Measurements from ENCODE around the gene NPC1L1.
A peak's percentile ranks its signal among the peaks of the same experiment; 100 is the strongest.

The NPC1L1 gene

DNA sequence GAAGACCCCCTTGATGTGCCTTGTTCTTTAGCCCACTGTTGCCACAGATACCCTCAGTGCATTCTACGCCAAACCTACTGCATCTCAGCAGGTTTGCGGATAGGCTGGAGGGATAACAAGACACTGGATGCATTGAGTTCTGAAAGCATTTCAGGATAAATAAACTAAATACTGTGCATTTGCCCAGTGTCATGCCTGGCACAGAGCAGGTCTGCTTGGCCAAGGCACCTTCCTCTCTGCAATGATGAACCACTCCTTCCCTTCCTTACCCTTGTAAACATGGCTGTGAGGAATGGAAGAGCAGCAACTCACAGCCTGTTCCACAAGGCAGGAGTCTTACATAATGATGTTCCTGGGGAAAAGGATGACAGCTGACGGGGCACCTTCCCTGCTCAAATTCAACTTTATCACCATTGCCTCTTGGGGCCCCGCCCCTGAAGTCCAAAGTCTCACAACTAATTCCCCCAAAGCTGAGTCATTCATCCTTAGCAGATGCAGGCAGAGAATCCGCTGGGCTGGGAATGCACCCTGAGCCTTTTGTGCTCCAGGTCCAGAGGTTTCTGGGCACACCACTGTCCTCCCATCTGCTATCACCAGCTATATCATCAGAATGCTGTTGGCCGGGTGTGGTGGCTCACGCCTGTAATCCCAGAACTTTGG is 21.0 kb upstream of the NPC1L1 start:
- H3K9me3 ChIP-seq (ENCODE audit: control insufficient read depth, insufficient read depth, low read depth, low read length), result no peaks in the 10 kb centered on the region
- no peak for TF ChIP-seq REPIN1 (tag by site-specific recombination; IDR thresholded peaks at IDR 0.05; ENCODE audit: low read depth)
- TF ChIP-seq ZNF76 (tag by site-specific recombination; IDR thresholded peaks at IDR 0.05; ENCODE audit: borderline replicate concordance, low read depth), result peak; percentile 30; the same call in 1 of the 2 replicates
- TF ChIP-seq ZNF677 (tag by site-specific recombination; IDR thresholded peaks at IDR 0.05), result no peak
- peak; percentile 66 for TF ChIP-seq ZBTB17 (tag by site-specific recombination; IDR thresholded peaks at IDR 0.05)
- TF ChIP-seq SP7 (tag by site-specific recombination; IDR thresholded peaks at IDR 0.05), result peak; percentile 53
- no peak for TF ChIP-seq PRDM1 (tag by site-specific recombination; IDR thresholded peaks at IDR 0.05)
- peak; percentile 88 for TF ChIP-seq ZNF10 (tag by site-specific recombination; IDR thresholded peaks at IDR 0.05)
- 0 out of 2 replicates have a peak, but pooled peaks have one; percentile 28 for TF ChIP-seq KLF1 (tag by site-specific recombination; IDR thresholded peaks at IDR 0.05)
- TF ChIP-seq, protein P1, sequence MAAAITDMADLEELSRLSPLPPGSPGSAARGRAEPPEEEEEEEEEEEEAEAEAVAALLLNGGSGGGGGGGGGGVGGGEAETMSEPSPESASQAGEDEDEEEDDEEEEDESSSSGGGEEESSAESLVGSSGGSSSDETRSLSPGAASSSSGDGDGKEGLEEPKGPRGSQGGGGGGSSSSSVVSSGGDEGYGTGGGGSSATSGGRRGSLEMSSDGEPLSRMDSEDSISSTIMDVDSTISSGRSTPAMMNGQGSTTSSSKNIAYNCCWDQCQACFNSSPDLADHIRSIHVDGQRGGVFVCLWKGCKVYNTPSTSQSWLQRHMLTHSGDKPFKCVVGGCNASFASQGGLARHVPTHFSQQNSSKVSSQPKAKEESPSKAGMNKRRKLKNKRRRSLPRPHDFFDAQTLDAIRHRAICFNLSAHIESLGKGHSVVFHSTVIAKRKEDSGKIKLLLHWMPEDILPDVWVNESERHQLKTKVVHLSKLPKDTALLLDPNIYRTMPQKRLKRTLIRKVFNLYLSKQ (tag by site-specific recombination; IDR thresholded peaks at IDR 0.05; ENCODE audit: borderline replicate concordance), result no peak
- TF ChIP-seq BCL6B (tag by site-specific recombination; IDR thresholded peaks at IDR 0.05), result no peak
- no peak overlapping the region for H3K27ac ChIP-seq (ENCODE audit: extremely low read depth, low read depth, low read length)
- ChIA-PET POLR2A (interaction anchor here (0.6 to 3.3 kb wide), 2 partner anchors 11 to 435 kb away, joined by 4 to 19 read pairs; partner anchors contain the start of gene DDX56), CTCF (interaction anchor here (1.3 kb wide), 1 partner anchor 321 kb away, joined by 3 read pairs; no protein-coding TSS in a partner anchor)
- H3K4me3 ChIP-seq (ENCODE audit: low read depth, low read length), result no peak overlapping the region
- no peaks in the 10 kb centered on the region; the same call in 1 of the 2 replicates for H3K4me1 ChIP-seq (ENCODE audit: control insufficient read depth, insufficient read depth, low read length)
- H3K36me3 ChIP-seq (ENCODE audit: control insufficient read depth in 2 of 2, insufficient read depth in 1 of 2, low read length in 2 of 2), result peaks cover 8 to 35% of the 10 kb centered on the region in 2 experiments; a peak in 2 of 3 replicates

GRCh38 chr7:44561481-44561880 is 20.4 kb upstream of the NPC1L1 start:
- POLR2A ChIA-PET, result interaction anchor here (3.3 kb wide), 1 partner anchor 12 kb away, joined by 19 read pairs; the partner anchor contains the start of gene DDX56
- no peak overlapping the region for H3K27ac ChIP-seq (ENCODE audit: extremely low read depth, low read depth, low read length)
- H3K36me3 ChIP-seq (ENCODE audit: control insufficient read depth in 2 of 2, insufficient read depth in 1 of 2, low read length in 2 of 2), result peaks cover 4 to 30% of the 10 kb centered on the region in 2 experiments; a peak in 1 of 3 replicates
- H3K9me3 ChIP-seq (ENCODE audit: control insufficient read depth, insufficient read depth, low read depth, low read length), result no peaks in the 10 kb centered on the region
- TF ChIP-seq, protein P2, sequence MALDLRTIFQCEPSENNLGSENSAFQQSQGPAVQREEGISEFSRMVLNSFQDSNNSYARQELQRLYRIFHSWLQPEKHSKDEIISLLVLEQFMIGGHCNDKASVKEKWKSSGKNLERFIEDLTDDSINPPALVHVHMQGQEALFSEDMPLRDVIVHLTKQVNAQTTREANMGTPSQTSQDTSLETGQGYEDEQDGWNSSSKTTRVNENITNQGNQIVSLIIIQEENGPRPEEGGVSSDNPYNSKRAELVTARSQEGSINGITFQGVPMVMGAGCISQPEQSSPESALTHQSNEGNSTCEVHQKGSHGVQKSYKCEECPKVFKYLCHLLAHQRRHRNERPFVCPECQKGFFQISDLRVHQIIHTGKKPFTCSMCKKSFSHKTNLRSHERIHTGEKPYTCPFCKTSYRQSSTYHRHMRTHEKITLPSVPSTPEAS (tag by site-specific recombination; IDR thresholded peaks at IDR 0.05), result no peak
- TF ChIP-seq, protein P3, sequence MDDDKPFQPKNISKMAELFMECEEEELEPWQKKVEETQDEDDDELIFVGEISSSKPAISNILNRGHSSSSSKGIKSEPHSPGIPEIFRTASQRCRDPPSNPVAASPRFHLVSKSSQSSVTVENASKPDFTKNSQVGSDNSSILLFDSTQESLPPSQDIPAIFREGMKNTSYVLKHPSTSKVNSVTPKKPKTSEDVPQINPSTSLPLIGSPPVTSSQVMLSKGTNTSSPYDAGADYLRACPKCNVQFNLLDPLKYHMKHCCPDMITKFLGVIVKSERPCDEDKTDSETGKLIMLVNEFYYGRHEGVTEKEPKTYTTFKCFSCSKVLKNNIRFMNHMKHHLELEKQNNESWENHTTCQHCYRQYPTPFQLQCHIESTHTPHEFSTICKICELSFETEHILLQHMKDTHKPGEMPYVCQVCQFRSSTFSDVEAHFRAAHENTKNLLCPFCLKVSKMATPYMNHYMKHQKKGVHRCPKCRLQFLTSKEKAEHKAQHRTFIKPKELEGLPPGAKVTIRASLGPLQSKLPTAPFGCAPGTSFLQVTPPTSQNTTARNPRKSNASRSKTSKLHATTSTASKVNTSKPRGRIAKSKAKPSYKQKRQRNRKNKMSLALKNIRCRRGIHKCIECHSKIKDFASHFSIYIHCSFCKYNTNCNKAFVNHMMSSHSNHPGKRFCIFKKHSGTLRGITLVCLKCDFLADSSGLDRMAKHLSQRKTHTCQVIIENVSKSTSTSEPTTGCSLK (tag by site-specific recombination; IDR thresholded peaks at IDR 0.05), result no peak
- TF ChIP-seq YY1 (tag by site-specific recombination; IDR thresholded peaks at IDR 0.05) (no peak), SCRT1 (tag by site-specific recombination; IDR thresholded peaks at IDR 0.05; ENCODE audit: borderline replicate concordance) (peak; percentile 79; the same call in 1 of the 2 replicates), ZXDB (tag by site-specific recombination; IDR thresholded peaks at IDR 0.05) (no peak), HOXD13 (CRISPR knock-in tag; IDR thresholded peaks at IDR 0.05; ENCODE audit: borderline replicate concordance) (no peak), REPIN1 (tag by site-specific recombination; IDR thresholded peaks at IDR 0.05; ENCODE audit: low read depth) (no peak), ZNF501 (tag by site-specific recombination; IDR thresholded peaks at IDR 0.05) (no peak), ZNF433 (tag by site-specific recombination; IDR thresholded peaks at IDR 0.05; ENCODE audit: low read depth) (no peak), OVOL3 (tag by site-specific recombination; IDR thresholded peaks at IDR 0.05) (no peak), ZNF571 (tag by site-specific recombination; IDR thresholded peaks at IDR 0.05) (no peak), SCRT2 (tag by site-specific recombination; IDR thresholded peaks at IDR 0.05) (peak; percentile 86), ZBTB21 (tag by site-specific recombination; IDR thresholded peaks at IDR 0.05) (no peak), ZNF404 (tag by site-specific recombination; IDR thresholded peaks at IDR 0.05) (no peak)
- no peak overlapping the region for H3K4me3 ChIP-seq (ENCODE audit: low read depth, low read length)
- H3K4me1 ChIP-seq (ENCODE audit: control insufficient read depth, insufficient read depth, low read length), result no peaks in the 10 kb centered on the region; the same call in 1 of the 2 replicates
- CTCF ChIA-PET, result interaction anchor here (1.2 to 1.3 kb wide), 2 partner anchors 28 to 321 kb away, joined by 3 read pairs; no protein-coding TSS in a partner anchor

All from HEK293 (cell line).